Activated CD4-positive, alpha-beta T cell treated with anti-CD3 and anti-CD28 coated beads, Interleukin-2, Interleukin-4, amounts not matched to agents 100 ng/mL and 50 ng/mL, durations not matched to agents 16 hours and 8 hours (primary cell): ENCODE results near the gene LRIT1.

Source experiments
- DNase-seq: peaks from one replicate; pipeline ENCODE4 v3.0.0-alpha.2; 2020; ENCODE audit warnings: low spot score

Gene LRIT1

GRCh38 chr10:84214046-84214572 lies 27.2 kb downstream of the LRIT1 start:
- DNase-seq, result no peak

DNA sequence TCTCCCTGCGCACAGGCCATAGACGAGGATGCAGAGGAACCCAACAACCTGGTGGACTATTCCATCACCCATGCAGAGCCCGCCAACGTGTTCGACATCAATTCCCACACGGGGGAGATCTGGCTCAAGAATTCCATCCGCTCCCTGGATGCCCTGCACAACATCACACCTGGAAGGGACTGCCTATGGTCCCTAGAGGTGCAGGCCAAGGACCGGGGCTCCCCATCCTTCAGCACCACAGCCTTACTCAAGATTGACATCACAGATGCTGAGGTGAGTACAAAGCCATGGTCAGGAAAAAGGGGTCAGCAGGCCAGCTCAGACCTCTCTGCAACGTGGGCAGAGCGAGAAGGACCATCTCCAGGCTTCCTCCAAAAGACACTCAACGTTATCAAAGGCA lies 28.3 kb downstream of the LRIT1 start:
- DNase-seq, result no peak

- no peak for DNase-seq
Observed at GRCh38 chr10:84212014-84212413, 29.3 kb downstream of the LRIT1 start.

DNA sequence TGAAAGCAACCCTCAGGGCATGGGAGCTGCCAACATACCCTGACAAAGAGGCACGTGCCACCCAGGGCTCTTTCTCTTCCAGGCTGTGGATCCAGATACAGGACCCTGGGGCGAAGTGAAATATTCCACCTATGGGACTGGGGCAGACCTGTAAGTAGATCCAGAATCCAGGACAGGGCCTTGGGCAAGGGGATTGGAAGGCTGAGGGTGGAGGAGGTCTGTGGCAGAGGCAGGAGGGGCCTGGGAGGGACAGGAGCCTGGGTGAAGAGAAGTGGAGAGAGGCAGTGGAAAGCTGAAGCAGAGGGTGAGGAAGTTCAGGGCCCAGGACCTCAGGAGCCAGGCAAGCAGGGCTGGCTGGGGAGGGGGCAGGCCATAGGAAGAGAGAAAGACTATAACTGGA lies 29.8 kb downstream of the LRIT1 start:
- no peak for DNase-seq

- DNase-seq, result no peak
Observed at GRCh38 chr10:84208023-84208422, 33.3 kb downstream of the LRIT1 start.

DNA sequence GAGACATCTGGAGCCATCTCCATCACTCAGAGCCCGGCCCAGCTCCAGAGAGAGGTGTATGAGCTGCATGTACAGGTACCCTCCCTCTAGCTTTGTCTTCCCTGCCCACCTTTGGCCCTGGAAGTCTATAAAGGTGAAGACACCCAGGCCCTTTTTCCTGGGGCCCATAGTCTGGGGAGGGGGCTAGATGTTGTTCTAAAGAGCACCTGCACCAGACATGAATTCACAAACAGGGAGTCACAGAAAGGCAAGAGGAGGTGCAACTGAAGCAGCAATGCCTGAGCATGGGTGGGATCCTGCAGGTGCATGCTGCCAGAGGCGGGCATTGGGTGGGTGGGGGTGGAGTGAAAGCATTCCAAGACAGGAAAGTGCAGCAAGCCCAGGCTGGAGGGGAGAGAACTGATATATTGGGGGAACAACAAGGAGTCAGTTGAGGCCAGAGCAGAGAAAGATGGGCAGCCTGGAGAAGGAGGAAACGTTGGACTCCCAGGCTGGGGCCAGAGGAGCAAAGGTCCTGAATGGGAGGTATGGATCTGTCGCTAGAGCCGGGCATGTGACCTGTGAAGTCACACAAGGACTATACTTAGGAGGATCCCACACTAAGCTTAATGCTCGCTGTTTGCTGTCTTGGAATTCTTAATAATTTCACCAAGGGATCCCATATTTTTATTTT lies 35.4 kb downstream of the LRIT1 start:
- no peak for DNase-seq

DNA sequence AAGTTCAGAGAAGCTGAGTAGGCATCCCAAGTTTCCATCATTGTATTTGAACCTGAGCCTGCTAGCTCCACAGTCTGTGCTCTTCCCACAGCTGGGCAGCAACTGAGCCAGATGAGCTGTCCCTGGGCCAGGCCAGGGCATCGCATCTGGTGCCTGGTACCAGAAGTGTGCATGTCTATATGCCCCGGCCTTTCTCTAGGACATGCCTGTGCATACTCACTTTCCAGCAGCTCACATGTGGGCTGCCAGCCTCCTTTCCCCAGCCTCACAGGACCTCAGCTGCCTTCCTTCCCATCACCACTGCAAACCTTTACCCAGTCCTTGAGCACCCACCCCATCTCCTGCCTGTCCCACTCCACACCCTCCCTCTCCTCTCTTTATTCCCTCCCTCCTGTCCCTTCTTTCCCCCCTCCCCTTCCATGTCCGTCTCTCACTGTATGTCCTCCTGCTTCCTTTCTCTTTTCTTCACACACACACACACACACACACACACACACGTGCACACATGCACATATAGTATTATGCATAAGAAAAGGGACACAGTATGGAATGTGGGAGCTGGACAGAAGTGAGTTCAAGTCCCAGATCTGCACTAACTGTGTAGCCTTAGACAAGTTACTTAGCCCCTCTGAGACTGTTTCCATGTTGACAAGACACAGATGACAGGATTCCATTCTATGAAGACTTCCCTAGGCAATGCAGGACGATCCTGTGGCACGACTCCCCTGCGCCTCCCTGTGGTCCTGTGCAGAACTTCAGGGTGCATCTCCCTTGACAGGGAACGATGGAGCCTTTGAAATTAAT lies 36.1 kb downstream of the LRIT1 start:
- DNase-seq, result peak; percentile 54

GRCh38 chr10:84204610-84205009 lies 36.7 kb downstream of the LRIT1 start:
- DNase-seq, result no peak

GRCh38 chr10:84204122-84204521 lies 37.2 kb downstream of the LRIT1 start:
- no peak for DNase-seq

GRCh38 chr10:84202349-84202748 lies 39.0 kb downstream of the LRIT1 start:
- DNase-seq, result no peak

GRCh38 chr10:84201682-84202081 lies 39.7 kb downstream of the LRIT1 start:
- DNase-seq, result no peak

DNA sequence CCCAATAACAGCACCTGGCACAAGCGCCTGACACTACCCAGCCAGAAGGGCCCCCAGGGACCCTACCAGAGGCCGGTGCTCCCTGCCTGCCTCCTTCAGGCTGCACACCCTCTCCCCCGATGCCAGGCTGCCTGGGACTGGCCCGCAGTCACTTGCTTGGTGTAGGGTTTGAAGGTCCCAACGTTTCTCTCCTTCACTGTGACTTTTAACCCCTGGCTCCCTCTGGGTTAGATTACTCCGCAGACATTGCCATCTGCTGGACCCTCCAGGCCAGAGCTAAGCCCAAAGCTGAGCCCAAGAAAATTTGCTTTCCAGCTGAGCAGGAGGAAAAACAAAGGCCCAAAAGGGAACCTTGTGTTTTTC lies 40.1 kb downstream of the LRIT1 start:
- no peak for DNase-seq

- no peak for DNase-seq
Observed at GRCh38 chr10:84200537-84201243, 40.7 kb downstream of the LRIT1 start.

GRCh38 chr10:84198206-84198915 lies 43.0 kb downstream of the LRIT1 start:
- no peak for DNase-seq

DNA sequence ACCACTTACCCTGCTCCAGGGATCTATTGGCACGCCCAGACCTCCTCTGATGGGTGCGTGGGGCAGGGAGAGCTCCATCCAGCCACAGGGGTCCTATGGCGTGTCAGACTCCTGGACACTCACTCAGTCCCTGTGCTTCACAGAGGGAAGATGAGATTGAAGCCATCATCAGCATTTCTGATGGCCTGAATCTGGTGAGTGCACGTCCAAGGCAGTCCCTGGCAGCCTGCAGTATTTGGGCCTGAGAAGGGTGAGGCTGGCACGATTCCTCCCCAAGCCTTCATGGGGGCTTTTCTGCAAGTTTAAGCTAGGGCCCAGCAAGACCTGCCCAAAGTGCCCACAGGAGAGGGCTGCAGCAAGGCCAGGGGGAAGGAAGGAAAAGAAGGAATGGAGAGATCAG lies 43.7 kb downstream of the LRIT1 start:
- no peak for DNase-seq

DNA sequence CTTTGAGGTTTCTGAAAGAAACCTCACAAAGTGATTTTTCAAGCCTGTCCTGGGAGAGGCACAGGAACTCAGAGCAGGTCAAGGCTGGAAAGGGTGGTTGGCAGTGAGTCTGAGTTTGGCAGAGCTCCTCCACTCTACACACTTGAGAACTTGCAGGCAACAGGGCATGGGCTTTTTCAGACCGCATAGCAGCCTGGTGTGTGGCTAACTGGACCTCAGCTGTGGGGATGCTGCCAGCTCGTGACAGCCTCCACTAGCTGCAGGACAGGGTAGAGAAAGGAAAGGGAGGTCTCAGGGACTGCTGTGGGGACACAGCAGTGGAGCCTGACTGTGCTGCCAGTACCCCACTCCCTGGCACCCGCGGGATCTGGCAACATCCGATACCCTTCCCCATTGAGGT lies 44.4 kb downstream of the LRIT1 start:
- no peak for DNase-seq

- no peak for DNase-seq
Observed at GRCh38 chr10:84196083-84196482, 45.3 kb downstream of the LRIT1 start.

- no peak for DNase-seq
Observed at GRCh38 chr10:84195044-84195830, 46.1 kb downstream of the LRIT1 start.

GRCh38 chr10:84194424-84195043 lies 46.8 kb downstream of the LRIT1 start, which contains the start of gene CDHR1:
Gene CDHR1 (plus strand): TSS chr10:84194537. CDS start chr10:84194761, 224 bp downstream.
- DNase-seq, result no peak

DNA sequence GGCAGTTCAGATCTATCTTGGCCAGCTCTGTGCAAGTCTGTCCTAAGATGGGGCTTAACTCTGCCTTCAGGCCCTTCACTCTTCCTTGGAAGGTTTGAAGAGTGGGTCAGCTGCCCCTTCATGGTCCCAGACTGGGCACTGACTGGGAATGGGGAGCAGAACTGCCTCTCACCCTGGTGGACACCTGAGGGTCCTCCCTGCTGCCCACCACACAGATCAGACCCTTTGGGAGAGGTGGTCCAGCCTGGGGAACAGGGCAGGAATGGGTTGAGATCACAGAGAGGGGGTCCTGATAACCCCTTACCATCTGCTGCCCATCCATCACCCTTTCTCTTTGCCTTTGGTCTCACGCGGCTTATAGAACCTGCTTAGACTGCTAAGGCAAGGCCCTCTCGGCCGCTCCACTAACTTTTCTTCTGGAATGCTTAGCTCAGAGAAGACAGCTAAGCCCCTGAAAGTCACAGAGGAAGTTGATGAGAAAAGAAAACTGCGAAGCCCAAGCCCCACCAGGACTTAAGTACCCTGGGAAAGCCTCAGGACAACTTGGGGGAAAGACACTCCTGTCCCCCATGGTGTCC lies 47.4 kb downstream of the LRIT1 start:
- DNase-seq, result no peak
